SK-N-MC (cell line): ENCODE data around the gene CUEDC2.

Source experiments
- EZH2 ChIP-seq: fragments of 200-600 bp; sonication (generic); IDR thresholded peaks from one replicate; pipeline ENCODE4 v1.6.1; 2017; ENCODE audit warnings: antibody characterized with exemption
- FOXP2 ChIP-seq: optimal IDR thresholded peaks from 2 replicates; pipeline ENCODE3; 2011; ENCODE audit warnings: mild to moderate bottlenecking, moderate library complexity; ENCODE audit not compliant: insufficient read depth; ENCODE audit errors: extremely low read length, control extremely low read depth
- POLR2AphosphoS5 ChIP-seq: IDR thresholded peaks from 2 replicates; pipeline ENCODE4 v1.6.1; 2012; ENCODE audit warnings: mild to moderate bottlenecking, low read depth, low read length, borderline replicate concordance

- TF ChIP-seq POLR2AphosphoS5: no peak
- TF ChIP-seq FOXP2: no peak
- TF ChIP-seq EZH2: no peak
Measured at GRCh38 chr10:102418622-102419268, 13.6 kb downstream of the CUEDC2 start, which contains the start of gene PSD.
